GM03348 (cell line): ENCODE measurements around the gene ACSM2A.
"Not testable (repeated sequence)": the region's sequence is repeated elsewhere in the genome, so short reads cannot be mapped to it uniquely, and the experiment has no call there.

Experiments
- DNase-seq: peaks from one replicate; pipeline ENCODE4 v3.0.0; 2012; ENCODE audit warnings: low spot score

ACSM2A gene

DNA sequence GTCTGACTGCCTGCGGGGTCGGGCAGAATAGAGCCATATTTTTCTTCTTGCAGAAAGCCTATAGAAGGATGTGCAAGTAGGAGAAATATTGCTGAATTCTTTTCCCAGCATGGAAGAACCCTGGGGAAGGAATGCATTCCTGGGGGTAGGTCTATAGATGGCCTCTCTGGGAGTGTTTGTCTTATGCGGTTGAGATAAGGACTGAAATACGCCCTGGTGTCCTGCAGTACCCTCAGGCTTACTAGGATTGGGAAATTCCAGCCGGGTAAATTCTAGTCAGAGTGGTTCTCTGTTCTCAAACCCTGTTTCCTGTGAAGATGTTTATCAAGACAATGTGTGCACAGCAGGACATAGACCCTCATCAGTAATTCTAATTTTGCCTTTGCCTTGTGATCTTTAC, 2.3 kb downstream of the ACSM2A start:
- DNase-seq = not testable (repeated sequence)

DNA sequence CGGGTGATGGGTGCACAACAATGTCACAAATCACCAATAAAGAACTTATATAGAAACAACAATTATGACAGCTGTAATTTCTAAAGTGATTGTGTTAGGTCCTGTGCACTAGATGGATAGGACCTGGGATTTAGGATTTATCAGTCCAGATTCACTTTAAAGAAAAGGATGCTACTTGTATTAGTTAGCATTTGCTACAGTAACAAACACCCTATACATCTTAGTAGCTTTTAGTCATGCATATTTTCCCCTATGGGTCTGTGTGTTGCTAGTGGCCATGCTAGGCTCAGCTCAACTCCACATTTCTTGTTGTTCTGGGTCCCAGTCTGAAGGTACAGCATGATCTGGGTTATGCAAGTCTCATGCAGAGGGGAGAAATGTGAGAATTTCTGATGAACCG, 7.9 kb downstream of the ACSM2A start:
- not testable (repeated sequence) for DNase-seq

DNA sequence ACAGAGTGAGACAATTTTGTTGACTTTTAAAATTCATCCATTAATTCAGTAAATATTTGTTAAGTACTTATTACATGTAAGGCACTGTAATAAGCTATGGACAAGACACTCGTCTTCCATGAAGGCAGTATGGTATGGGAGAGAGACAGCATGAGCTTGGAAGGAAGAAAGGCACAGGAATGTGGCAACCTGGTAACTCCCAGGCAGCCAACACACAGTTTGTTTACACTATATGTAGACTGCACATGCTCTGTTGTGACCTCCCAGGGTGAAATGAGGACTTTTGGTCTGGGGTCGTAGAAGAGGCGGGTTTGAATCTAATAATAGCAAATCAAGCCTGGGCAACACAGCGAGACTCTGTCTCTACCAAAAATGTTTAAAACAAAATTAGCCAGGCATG, 9.0 kb downstream of the ACSM2A start:
- DNase-seq = not testable (repeated sequence)

DNA sequence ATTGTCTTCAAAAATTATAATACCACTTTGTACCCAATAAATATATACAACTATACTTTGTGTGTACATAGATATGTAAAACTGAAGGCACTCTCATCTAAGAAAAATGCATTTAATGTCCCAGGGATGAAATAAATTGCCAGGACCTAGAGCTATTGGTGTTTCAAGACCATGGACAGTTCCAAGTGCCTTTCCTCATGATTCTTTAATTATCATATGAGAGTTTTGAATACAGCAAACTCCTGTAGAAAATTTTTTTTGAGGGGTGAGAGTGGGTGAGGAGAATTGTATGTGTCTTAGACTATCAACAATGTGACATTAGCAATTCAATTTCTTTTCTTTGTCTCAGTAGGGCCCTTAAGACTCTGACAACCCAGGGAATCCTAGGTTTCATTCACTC, 17.6 kb downstream of the ACSM2A start:
- DNase-seq = not testable (repeated sequence)

DNA sequence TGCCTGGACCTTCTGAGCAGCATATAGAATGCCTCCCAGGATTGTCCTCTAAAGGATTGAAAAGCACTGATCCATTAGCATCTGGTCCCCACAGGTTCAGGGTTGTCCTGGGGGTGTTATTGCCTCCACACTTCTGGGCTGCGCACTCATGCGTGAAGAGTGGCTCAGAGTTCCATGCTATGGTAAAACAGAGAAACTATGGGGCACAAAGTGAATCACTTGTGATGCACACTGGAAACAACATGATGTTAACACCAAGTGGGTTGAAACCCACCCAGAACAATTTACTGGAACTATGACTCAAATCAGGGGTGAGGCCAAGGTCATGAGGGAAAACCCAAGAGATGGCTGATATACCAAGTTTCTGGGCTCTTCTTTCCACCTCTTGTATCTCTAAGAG, 18.6 kb downstream of the ACSM2A start:
- DNase-seq = not testable (repeated sequence)

DNA sequence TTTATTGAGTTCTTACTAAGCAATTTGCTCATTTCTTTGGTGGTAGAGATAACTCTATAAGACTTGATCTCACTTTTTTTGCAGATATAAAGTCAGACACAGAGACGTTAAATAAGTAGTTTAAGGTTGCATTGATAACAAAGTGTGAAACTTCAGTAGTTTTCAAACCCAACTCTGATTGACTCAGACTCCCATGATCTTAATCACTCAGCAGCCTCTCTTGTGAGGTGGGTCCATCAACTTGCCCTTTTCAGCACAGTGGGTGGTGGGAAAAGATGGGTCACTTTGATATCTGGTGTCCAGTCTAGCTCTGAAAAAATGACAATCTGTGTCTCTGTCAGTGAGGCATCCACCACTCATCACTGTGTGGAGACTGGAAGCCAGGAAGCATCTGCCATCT, 19.4 kb downstream of the ACSM2A start:
- not testable (repeated sequence) for DNase-seq

DNA sequence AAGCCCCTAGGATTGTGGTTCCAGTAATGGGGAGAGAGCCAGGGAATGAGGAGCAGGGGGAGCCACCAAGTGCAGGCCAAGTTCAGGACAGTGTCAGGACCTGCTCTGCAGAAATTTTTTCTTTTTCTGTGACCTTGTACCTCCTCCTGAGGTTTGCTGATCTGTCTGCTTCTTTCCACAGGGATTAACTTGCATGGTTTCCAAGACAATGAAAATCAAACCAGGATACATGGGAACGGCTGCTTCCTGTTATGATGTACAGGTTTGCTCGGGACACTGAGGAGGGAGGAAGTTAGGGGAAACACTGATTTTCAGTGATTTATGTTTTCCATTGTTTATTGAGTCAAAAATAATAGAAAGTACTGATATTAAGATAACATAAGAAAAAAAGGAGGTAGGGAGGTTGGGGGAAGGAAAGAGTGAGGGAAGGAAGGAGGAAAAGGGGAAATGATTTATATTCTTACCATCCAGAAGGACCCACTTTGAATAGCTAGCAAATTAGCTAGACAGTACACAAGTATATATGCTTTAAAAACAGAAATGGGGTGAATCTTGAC, 25.9 kb downstream of the ACSM2A start:
- not testable (repeated sequence) for DNase-seq

DNA sequence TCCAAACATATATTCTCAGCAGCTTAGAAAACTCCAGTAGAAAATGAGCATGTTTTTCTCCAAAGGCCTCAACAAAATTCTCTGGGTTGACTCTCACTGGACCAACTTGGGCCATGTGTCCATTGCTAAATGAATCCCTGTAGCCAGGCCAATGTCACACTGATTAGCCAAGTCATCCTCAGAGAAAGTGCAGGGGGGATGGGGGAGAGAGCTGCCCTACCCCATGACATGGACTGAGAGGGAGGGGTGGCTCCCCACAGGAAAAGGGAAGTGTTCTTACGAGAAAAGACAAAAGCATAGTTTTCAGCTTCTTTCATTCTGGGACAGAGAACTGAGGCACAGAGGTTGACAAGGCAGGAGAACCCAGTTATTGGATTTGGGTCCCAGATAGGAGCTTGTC, 32.7 kb downstream of the ACSM2A start:
- DNase-seq = not testable (repeated sequence)

DNA sequence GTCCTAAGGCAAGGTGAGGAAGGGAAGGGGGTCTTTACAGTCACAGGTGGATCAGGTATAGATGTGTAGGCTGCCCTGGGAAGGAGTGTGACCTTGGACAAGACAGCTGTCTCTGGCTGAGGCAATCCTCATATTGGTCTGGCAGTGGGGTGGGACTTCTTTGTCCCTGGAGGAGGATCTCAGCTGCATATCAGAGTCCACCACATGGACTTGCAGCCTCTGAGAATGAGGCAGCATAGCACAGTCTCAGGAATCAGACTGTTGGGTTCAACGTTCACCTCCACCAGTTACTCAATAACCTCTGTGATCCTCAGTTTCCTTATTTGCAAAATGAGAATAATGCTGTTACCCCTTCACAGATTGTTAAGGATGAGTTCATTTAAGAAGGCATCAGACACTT, 33.4 kb downstream of the ACSM2A start:
- no peak for DNase-seq

DNA sequence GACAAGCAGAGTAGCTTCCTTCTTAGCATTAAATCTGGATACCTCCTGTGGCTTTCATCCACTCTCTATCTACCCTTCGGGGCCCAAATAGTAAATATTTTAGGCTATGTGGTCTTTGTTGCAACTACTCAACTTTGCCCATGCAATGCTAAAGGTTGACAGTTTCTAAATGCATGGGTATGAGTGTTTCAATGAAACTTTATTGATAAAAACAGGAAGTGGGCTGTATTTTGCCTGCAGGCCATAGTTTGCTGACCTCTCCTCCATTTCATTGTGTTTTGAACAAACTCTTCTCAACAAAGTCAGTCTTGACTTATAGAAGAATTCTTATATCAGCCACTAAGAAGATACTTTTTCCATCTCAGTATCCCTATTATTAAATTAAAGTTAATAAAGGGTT, 34.1 kb downstream of the ACSM2A start:
- no peak for DNase-seq

DNA sequence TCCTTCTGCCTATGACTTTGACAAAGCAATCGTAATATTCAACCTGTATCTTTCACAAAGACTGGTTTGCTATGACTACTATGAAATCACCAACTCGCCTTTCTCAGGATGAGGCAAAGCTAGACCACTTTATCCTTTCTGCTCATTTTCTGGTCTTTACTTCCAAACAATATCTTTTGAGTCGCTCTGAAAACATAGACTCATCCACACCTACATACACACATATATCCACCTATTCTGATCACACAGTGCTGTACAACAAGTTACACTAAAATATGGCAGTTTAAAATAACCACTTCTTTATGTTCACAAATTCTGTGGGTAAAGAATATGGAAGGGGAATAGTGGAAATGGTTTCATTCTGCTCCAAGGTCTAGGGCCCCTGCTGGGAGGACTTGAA, 39.7 kb downstream of the ACSM2A start:
- not testable (repeated sequence) for DNase-seq

DNA sequence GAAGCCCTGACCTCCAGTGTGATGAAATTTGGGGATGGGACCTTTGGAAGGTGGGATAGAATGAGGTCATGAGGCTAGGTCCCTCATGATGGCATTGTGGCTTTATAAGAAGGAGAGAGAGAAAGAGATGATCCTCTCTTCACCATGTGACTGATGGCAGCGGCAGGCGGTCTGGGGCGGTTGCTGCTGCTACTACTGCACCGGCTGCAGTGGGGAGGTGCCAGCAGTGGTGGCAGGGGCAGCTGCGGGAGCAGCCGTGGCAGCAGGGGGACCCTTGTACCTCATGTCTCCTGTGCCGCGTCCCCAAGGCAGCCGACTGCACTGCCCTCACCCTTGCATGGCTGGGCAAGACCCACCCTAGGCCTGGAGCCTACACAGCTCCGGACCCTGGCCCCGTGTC, 40.1 kb downstream of the ACSM2A start:
- DNase-seq = not testable (repeated sequence)

DNA sequence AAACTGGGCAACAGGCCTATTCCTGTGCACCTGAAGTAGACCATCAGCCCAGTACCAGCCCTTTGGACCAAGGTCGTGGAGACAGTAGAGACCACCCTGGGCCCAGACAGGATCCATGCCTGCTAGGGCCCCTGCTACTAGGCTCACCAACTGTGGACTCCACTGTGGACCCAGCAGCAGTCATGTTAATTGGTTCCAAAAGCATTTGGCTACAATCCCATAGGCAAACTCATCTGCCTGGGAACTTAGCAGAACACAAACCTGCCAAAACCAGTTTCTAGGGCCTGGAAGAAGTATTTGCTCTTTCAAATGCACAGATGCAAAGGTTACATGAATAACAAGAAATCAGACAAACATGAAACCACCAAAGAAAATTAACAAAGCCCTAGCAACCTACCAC, 53.1 kb downstream of the ACSM2A start:
- no peak for DNase-seq

DNA sequence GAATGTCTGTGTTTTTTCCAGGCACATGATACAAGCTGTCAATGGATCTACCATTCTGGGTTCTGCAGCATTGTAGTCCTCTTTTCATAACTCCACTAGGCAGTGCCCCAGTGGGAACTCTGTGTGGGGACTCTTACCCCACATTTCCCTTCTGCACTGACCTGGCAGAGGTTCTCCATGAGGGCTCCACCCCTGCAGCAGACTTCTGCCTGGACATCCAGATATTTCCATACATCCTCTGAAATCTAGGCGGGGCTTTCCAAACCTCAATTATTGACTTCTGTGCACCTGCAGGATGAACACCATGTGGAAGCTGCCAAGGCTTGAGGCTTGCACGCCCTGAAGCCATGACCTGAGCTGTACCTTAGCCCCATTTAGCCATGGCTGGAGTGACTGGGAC, 56.0 kb downstream of the ACSM2A start:
- no peak for DNase-seq

DNA sequence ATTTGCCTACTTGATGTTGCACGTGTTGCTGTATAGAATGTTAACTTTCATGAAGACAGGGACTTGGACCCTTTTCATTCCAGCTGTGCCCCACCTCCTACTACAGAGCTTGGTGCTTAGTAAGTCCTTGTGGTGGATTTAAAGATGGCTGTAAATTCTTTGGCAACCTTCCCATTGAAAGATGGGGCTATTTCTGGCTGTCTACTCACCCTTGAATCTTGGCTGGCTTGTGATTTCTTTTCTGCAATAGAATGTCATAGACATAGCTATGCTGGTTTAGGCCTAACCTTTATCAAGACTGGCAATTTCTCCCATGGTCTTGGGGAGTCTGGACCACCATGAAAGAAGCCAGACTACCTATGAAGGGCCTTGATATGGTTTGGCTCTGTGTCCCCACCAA, 59.0 kb downstream of the ACSM2A start:
- no peak for DNase-seq

DNA sequence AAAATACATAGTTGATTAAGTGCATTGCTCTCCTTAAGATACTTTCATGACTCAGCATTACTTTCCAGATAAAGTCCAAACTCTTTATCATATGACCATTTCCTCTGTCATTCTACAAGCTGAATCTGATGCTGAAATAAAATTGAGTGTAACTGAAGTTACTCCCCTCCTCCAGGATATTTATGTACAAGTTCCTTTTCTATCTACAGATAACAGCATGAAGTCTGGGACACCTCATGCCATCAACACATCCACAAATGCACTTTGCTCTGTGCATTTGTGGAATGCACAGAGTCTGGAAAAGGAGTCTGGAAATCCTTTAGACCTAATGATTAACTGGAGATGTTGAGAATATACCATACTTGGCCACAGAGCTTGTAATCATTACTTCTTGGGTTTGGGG, 64.4 kb downstream of the ACSM2A start:
- no peak for DNase-seq

DNA sequence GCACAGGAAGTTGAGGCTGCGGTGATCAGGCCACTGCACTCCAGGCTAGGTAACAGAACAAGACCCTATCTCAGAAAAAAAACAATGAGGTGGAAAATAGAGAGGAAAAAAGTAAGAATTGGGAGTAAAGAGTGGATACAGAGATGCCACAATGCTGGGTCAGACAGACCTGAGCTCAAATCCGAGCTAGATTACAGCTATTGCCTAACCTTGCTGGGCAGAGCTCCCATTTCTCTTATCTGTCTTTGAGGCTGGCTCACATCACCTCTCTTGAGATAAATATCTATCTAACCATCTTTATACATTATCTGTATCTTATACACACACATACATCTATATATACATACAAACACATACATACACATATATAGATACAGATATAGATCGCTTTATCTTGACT, 65.8 kb downstream of the ACSM2A start:
- no peak for DNase-seq

DNA sequence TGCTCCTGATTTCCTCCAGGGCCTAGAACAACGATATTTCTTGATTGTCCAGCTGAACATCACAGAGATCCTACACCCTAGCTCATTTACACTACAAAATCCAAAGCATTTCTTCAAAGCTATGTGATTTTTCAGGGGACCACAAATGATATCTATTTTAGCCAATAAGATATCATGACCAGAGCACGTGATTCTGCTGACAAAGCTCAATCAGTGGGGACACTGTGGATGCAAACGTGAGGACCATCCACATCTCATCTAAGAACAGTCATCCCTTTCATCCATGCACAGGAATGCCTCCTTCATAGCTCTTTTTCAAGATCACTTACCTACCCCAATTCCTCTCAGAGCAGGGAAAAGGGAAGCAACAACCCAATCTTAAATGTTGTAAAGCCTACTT, 67.9 kb downstream of the ACSM2A start:
- DNase-seq = no peak

DNA sequence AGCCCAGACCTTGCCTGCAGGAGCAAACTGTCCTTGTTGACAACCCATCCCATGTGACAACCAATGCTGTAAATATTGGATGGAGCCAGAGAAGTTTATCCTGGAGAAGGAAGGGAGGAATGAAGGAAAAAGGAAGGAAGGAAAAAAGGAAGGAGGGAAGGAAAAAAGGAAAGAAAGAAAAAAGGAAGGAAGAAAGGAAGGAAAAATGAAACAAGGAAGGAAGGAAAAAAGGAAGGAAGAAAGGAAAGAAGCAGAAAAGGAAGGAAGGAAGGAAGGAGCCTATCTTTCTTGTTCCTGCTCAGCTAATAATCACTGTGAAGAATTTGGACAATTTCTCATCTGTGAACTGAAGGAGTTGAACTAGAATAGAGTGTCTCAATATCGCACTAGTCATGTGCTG, 68.8 kb downstream of the ACSM2A start:
- no peak for DNase-seq

DNA sequence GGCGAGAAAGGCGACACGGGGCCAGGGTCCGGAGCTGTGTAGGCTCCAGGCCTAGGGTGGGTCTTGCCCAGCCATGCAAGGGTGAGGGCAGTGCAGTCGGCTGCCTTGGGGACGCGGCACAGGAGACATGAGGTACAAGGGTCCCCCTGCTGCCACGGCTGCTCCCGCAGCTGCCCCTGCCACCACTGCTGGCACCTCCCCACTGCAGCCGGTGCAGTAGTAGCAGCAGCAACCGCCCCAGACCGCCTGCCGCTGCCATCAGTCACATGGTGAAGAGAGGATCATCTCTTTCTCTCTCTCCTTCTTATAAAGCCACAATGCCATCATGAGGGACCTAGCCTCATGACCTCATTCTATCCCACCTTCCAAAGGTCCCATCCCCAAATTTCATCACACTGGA, 80.5 kb downstream of the ACSM2A start:
- DNase-seq = not testable (repeated sequence)

DNA sequence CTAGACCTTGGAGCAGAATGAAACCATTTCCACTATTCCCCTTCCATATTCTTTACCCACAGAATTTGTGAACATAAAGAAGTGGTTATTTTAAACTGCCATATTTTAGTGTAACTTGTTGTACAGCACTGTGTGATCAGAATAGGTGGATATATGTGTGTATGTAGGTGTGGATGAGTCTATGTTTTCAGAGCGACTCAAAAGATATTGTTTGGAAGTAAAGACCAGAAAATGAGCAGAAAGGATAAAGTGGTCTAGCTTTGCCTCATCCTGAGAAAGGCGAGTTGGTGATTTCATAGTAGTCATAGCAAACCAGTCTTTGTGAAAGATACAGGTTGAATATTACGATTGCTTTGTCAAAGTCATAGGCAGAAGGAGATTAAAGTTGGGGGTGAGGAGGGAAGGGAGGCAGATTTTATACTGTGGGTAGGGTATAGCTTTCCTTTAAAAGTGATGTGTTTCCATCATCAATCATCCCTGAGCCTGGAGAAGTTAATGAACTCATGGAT, 81.0 kb downstream of the ACSM2A start:
- DNase-seq = not testable (repeated sequence)

DNA sequence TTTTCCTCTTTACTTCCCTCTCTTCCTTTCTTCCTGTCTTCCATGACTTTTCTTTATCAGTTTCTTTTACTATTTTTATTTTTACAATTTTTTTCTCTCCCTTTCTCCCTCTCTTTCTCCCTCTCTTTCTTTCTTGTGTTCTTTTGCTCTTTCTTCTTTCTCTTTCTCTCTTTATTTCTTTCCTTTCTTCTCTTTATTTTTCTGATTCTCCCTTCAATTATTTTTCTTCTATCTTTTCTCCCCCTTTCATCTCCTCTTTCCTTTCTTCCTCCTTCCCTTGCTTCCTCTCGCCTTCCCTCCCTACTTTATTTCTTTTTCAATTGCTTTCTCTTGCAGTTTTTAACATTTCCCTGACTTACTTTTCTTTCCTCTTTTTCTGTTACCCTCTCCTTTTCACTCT, 85.3 kb downstream of the ACSM2A start:
- DNase-seq = not testable (repeated sequence)
